Calu3 (cell line): ENCODE measurements around the gene PLEKHD1. TPM values are rescaled to one million over a fixed set of nuclear protein-coding genes. Genes with fewer than 3 reads are reported as not detected.

Experiments
- BruUV-seq: library from RNA; stranded (reverse); fragments of 400-500 nt; replicated peaks from 2 replicates; lab custom pipeline; 2021; lab: Mats Ljungman, UMichigan
- CTCF ChIA-PET: fragments of 300-600 bp; sonication (Branson Sonifier 250); formaldehyde crosslinking; loops from one replicate; lab custom pipeline; 2022; ENCODE audit warnings: antibody characterized with exemption; lab: Charles Lee
- DNase-seq: peaks from one replicate; pipeline ENCODE4 v3.0.0; 2022
- H3K27ac Mint-ChIP-seq: one replicate; pipeline ENCODE4 v1.8.0; 2022; ENCODE audit warnings: mixed read lengths; ENCODE audit not compliant: unreplicated experiment
- H3K27me3 Mint-ChIP-seq: one replicate; pipeline ENCODE4 v1.8.0; 2022; ENCODE audit warnings: mixed read lengths; ENCODE audit not compliant: unreplicated experiment
- H3K36me3 Mint-ChIP-seq: one replicate; pipeline ENCODE4 v1.8.0; 2022; ENCODE audit warnings: mild to moderate bottlenecking, moderate library complexity, mixed read lengths; ENCODE audit not compliant: insufficient read depth, unreplicated experiment
- H3K4me1 Mint-ChIP-seq: one replicate; pipeline ENCODE4 v1.8.0; 2022; ENCODE audit warnings: mild to moderate bottlenecking, low read depth, mixed read lengths; ENCODE audit not compliant: unreplicated experiment
- H3K4me3 Mint-ChIP-seq: one replicate; pipeline ENCODE4 v1.8.0; 2022; ENCODE audit warnings: mild to moderate bottlenecking, low read depth, moderate library complexity, mixed read lengths; ENCODE audit not compliant: unreplicated experiment
- H3K9me3 Mint-ChIP-seq: one replicate; pipeline ENCODE4 v1.8.0; 2022; ENCODE audit warnings: low read depth, mixed read lengths; ENCODE audit not compliant: unreplicated experiment
- intact Hi-C: fragments of 100-400 bp; cut with micrococcal nuclease; formaldehyde crosslinking; loops from one replicate; pipeline ENCODE4 v1.10.0; 2022; ENCODE audit not compliant: unreplicated experiment
- total RNA-seq: library from RNA; stranded (reverse); gene quantifications from 2 replicates; pipeline ENCODE4 v1.2.3, GENCODE V29; 2022
- TF ChIP-seq, protein P1 (sequence below): fragments of 200-600 bp; IDR thresholded peaks from one replicate; pipeline ENCODE4 v1.8.0; 2022; ENCODE audit warnings: antibody characterized with exemption; ENCODE audit not compliant: unreplicated experiment

Gene PLEKHD1
- total RNA-seq, 1 experiment from 2014 or later = 0.73 TPM

DNA sequence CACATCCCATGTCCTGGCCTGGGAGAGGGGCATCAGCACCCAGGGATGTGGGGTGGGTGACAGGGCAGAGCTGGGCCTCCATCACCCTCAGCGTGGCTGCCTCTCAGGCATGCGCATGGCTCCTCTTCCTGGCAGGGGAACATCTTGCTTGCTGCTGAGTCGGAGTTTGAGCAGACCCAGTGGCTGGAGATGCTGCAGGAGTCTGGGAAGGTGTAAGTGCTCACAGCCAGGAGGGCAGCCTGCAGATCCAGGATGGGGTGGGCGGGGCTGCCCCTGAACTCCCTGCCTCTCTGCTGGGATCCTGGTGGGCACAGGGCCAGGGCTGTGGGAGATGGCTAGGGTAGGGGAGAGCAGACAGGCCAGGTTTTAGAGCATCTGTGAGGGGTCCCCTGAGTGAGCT lies 16.2 kb downstream of the PLEKHD1 start:
- CTCF ChIA-PET = no interaction called here
- H3K27me3 Mint-ChIP-seq = peaks cover 49% of the 10 kb centered on the region
- no peaks in the 10 kb centered on the region for H3K4me1 Mint-ChIP-seq
- H3K27ac Mint-ChIP-seq = no peak overlapping the region
- no TSS peak for BruUV-seq
- no peak for DNase-seq
- TF ChIP-seq, protein P1, sequence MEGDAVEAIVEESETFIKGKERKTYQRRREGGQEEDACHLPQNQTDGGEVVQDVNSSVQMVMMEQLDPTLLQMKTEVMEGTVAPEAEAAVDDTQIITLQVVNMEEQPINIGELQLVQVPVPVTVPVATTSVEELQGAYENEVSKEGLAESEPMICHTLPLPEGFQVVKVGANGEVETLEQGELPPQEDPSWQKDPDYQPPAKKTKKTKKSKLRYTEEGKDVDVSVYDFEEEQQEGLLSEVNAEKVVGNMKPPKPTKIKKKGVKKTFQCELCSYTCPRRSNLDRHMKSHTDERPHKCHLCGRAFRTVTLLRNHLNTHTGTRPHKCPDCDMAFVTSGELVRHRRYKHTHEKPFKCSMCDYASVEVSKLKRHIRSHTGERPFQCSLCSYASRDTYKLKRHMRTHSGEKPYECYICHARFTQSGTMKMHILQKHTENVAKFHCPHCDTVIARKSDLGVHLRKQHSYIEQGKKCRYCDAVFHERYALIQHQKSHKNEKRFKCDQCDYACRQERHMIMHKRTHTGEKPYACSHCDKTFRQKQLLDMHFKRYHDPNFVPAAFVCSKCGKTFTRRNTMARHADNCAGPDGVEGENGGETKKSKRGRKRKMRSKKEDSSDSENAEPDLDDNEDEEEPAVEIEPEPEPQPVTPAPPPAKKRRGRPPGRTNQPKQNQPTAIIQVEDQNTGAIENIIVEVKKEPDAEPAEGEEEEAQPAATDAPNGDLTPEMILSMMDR = no peak
- no peaks in the 10 kb centered on the region for H3K9me3 Mint-ChIP-seq
- intact Hi-C loops = no loop called here
- no peaks in the 10 kb centered on the region for H3K36me3 Mint-ChIP-seq
- no peak overlapping the region for H3K4me3 Mint-ChIP-seq

- Mint-ChIP-seq H3K27ac (no peak overlapping the region), H3K4me3 (no peak overlapping the region), H3K27me3 (peaks cover 42% of the 10 kb centered on the region), H3K36me3 (no peaks in the 10 kb centered on the region), H3K4me1 (no peaks in the 10 kb centered on the region), H3K9me3 (no peaks in the 10 kb centered on the region)
- BruUV-seq = no TSS peak
- CTCF ChIA-PET = no interaction called here
- TF ChIP-seq, protein P1 = no peak
- intact Hi-C loops = no loop called here
- DNase-seq = no peak
These were observed 16.9 kb downstream of the PLEKHD1 start for GRCh38 chr14:69501423-69501838.

- TF ChIP-seq, protein P1 = no peak
- H3K27me3 Mint-ChIP-seq = peaks cover 32% of the 10 kb centered on the region
- H3K9me3 Mint-ChIP-seq = no peaks in the 10 kb centered on the region
- CTCF ChIA-PET = no interaction called here
- DNase-seq = no peak
- no peak overlapping the region for H3K4me3 Mint-ChIP-seq
- intact Hi-C loops = no loop called here
- no peaks in the 10 kb centered on the region for H3K4me1 Mint-ChIP-seq
- no TSS peak for BruUV-seq
- no peak overlapping the region for H3K27ac Mint-ChIP-seq
- no peaks in the 10 kb centered on the region for H3K36me3 Mint-ChIP-seq
These were observed 20.2 kb downstream of the PLEKHD1 start for GRCh38 chr14:69504775-69505174.

DNA sequence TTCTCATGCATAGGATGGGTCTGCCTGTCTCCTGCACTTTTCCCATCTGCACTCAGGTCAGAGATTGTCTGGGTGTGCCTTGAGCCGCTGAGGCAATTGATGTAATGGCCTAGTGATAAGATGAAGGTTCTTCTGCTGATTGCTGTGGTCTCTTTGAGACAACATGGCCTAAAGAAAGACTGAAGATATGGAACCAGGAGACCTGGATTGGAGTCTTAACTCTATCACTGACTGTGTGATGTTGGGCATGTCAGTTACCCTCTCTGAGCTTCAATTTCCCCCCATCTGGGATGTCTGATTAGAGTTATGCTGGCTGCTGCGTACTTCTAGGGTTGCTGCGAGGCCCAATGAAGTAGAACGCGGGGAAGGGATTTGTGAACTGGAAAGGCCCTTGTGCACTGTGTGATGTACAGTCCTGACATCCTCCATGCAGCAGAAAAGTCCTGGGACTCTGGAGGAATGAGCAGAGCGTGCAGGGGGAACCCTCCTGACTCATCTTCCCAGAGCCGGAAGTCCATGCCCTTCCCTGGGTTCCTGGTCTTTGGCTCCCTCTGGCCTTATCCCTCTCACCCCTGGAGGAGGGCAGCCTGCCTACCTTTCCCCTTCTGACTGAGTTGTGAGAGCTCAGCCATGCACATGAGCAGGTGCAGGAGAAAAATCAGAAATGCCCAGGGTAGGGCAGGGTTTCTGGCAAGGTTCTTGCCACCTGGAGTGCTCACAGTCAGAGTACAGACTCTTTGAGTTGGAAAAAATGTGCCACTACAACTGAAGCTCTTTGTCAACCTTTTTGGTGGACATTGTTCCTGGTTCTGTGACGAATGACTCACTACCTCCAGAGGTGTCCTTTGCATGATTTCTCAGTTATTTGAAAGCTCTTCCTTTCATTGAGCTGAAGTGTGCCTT lies 21.1 kb downstream of the PLEKHD1 start:
- Mint-ChIP-seq H3K4me3 (no peak overlapping the region), H3K9me3 (no peaks in the 10 kb centered on the region), H3K36me3 (no peaks in the 10 kb centered on the region), H3K27me3 (peaks cover 23% of the 10 kb centered on the region), H3K4me1 (no peaks in the 10 kb centered on the region), H3K27ac (no peak overlapping the region)
- TF ChIP-seq, protein P1 = no peak
- CTCF ChIA-PET = interaction anchor here (1.0 kb wide), 1 partner anchor 43 kb away, joined by 3 read pairs; no protein-coding TSS in a partner anchor
- DNase-seq = peak; percentile 28
- BruUV-seq = no TSS peak
- intact Hi-C loops = no loop called here
